ENCODE measurements around the gene PLXND1.

Gene PLXND1

DNA sequence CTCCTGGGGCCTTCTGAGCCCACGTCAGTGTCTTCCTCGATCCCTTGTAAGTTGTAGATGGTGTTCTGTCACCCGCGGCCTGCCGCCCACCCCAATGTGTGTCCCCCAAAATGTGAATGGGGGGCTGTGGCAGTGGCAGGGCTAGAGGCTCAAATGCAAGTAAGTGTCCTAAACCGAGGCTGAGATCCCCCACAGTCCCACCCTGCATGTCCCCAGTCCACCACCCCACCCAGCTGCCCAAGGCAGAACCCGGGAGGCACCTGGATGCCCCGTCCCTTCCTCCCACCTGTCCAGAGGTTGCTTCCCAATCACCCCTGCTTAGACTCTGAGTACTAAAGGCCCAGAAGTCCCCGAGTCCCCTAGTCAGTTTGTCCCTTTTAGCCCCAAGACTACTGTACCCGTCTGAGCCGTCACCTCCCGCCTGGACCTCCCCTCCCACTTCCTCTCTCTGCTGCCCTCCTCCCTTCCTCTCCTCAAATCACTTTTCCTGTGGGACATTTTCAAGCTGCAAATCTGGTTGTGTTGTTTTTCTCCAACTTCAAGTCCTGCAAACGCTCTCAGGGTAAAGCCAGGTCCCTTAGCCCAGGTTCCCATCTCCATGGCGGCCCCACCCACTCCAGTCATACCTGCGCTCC, 11.8 kb upstream of the PLXND1 start:
- Histone ChIP-seq H3K27me3 (ENCODE audit: insufficient read depth, poor library complexity, severe bottlenecking) (peaks cover 2% of the 10 kb centered on the region), H3K27ac (replicated peaks) (no peak overlapping the region), H3K4me3 (replicated peaks; ENCODE audit: insufficient read depth, low read length) (no peak overlapping the region)
- DNase-seq (ENCODE audit: low read depth in 1 of 2, low spot score in 1 of 2) = no peak
- TF ChIP-seq, protein P1, sequence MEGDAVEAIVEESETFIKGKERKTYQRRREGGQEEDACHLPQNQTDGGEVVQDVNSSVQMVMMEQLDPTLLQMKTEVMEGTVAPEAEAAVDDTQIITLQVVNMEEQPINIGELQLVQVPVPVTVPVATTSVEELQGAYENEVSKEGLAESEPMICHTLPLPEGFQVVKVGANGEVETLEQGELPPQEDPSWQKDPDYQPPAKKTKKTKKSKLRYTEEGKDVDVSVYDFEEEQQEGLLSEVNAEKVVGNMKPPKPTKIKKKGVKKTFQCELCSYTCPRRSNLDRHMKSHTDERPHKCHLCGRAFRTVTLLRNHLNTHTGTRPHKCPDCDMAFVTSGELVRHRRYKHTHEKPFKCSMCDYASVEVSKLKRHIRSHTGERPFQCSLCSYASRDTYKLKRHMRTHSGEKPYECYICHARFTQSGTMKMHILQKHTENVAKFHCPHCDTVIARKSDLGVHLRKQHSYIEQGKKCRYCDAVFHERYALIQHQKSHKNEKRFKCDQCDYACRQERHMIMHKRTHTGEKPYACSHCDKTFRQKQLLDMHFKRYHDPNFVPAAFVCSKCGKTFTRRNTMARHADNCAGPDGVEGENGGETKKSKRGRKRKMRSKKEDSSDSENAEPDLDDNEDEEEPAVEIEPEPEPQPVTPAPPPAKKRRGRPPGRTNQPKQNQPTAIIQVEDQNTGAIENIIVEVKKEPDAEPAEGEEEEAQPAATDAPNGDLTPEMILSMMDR (IDR thresholded peaks at IDR 0.05; ENCODE audit: insufficient read depth, low read length) = no peak
- peak; percentile 90 for TF ChIP-seq SPI1 (IDR thresholded peaks at IDR 0.05; ENCODE audit: borderline replicate concordance, low read depth)

- no peak overlapping the region for H3K27ac ChIP-seq (replicated peaks)
- peaks cover 2% of the 10 kb centered on the region for H3K27me3 ChIP-seq (ENCODE audit: insufficient read depth, poor library complexity, severe bottlenecking)
- TF ChIP-seq REST (IDR thresholded peaks at IDR 0.05; ENCODE audit: insufficient replicate concordance, low read depth) = peak; percentile 63
- TF ChIP-seq SPI1 (IDR thresholded peaks at IDR 0.05; ENCODE audit: borderline replicate concordance, low read depth) = no peak
- DNase-seq (ENCODE audit: low read depth in 1 of 2, low spot score in 1 of 2) = no peak
- no peak overlapping the region for H3K4me3 ChIP-seq (replicated peaks; ENCODE audit: insufficient read depth, low read length)
Observed at GRCh38 chr3:129617381-129618185, 11.1 kb upstream of the PLXND1 start.

GRCh38 chr3:129616713-129617112, 10.2 kb upstream of the PLXND1 start:
- peak; percentile 47 to 68 for DNase-seq (ENCODE audit: low read depth in 1 of 2, low spot score in 1 of 2)
- no peak overlapping the region for H3K27ac ChIP-seq (replicated peaks)
- TF ChIP-seq SPI1 (IDR thresholded peaks at IDR 0.05; ENCODE audit: borderline replicate concordance, low read depth) = no peak
- no peak for TF ChIP-seq POLR2AphosphoS5 (IDR thresholded peaks at IDR 0.05; ENCODE audit: low read depth)
- TF ChIP-seq, protein P1 (IDR thresholded peaks at IDR 0.05; ENCODE audit: insufficient read depth, low read length) = no peak
- no peak for TF ChIP-seq REST (IDR thresholded peaks at IDR 0.05; ENCODE audit: insufficient replicate concordance, low read depth)
- no peak for TF ChIP-seq GABPA (IDR thresholded peaks at IDR 0.05; ENCODE audit: low read depth)
- no peak overlapping the region for H3K4me3 ChIP-seq (replicated peaks; ENCODE audit: insufficient read depth, low read length)
- peaks cover 2% of the 10 kb centered on the region for H3K27me3 ChIP-seq (ENCODE audit: insufficient read depth, poor library complexity, severe bottlenecking)

- H3K27me3 ChIP-seq (ENCODE audit: insufficient read depth, poor library complexity, severe bottlenecking) = peaks cover 2% of the 10 kb centered on the region
- H3K27ac ChIP-seq (replicated peaks) = no peak overlapping the region
- H3K4me3 ChIP-seq (replicated peaks; ENCODE audit: insufficient read depth, low read length) = no peak overlapping the region
- no peak for DNase-seq (ENCODE audit: low read depth in 1 of 2, low spot score in 1 of 2)
- TF ChIP-seq SPI1 (IDR thresholded peaks at IDR 0.05; ENCODE audit: borderline replicate concordance, low read depth) = no peak
Observed at GRCh38 chr3:129616291-129616690, 9.8 kb upstream of the PLXND1 start.
